Muscle of leg (tissue), 11 donors: ENCODE measurements around the gene SH2D7. TPM values are rescaled to one million over a fixed set of nuclear protein-coding genes. Genes with fewer than 3 reads are reported as not detected.

Experiments used
- DNase-seq: peaks from one replicate; pipeline ENCODE4 v3.0.0; 2013
- H3K27ac ChIP-seq: one replicate; pipeline ENCODE4 v1.5.1; 2013; ENCODE audit warnings: mild to moderate bottlenecking, low read length, control low read depth
- H3K27me3 ChIP-seq: one replicate; pipeline ENCODE4 v1.6.1; 2013; ENCODE audit warnings: low read length; ENCODE audit not compliant: control insufficient read depth, insufficient read depth
- H3K36me3 ChIP-seq: one replicate; pipeline ENCODE4 v1.6.1; 2013; ENCODE audit warnings: low read length; ENCODE audit not compliant: control insufficient read depth, insufficient read depth
- H3K4me1 ChIP-seq: one replicate; pipeline ENCODE4 v1.6.1; 2013; ENCODE audit warnings: low read length; ENCODE audit not compliant: control insufficient read depth, insufficient read depth
- H3K4me3 ChIP-seq: one replicate; pipeline ENCODE4 v1.5.1; 2013; ENCODE audit warnings: low read length, control low read depth
- H3K9me3 ChIP-seq: replicated peaks from 2 replicates; pipeline ENCODE4 v1.6.1; 2013; ENCODE audit warnings: low read depth, low read length; ENCODE audit not compliant: control insufficient read depth
- WGBS: methylation state at CpG from one replicate; pipeline ENCODE4 v1.1.5; 2013; ENCODE audit warnings: missing lambda C conversion rate; ENCODE audit not compliant: insufficient coverage; 5-methylcytosine and 5-hydroxymethylcytosine counted together
- polyA plus RNA-seq, 8 donors: library from polyadenylated mRNA; unstranded; fragments of 120-200 nt; gene quantifications; one replicate each; pipeline versions ENCODE4 v1.2.1 to v1.2.3, GENCODE V29; 2013; ENCODE audit warnings: inconsistent platforms in 1 of 8, low replicate concordance in 1 of 8; ENCODE audit not compliant: insufficient read length in 8 of 8, insufficient read depth in 1 of 8
- total RNA-seq: library from RNA; stranded (reverse); fragments of 120-200 nt; gene quantifications from one replicate; pipeline ENCODE4 v1.2.4, GENCODE V29; 2013

Gene SH2D7
- total and polyA plus RNA-seq, 9 donors: 0.06 to 0.36 (median 0.13) TPM; not detected in 1

GRCh38 chr15:78077871-78078210, 14.5 kb upstream of the SH2D7 start:
- H3K27ac ChIP-seq: no peak overlapping the region
- no peak for DNase-seq
- H3K4me1 ChIP-seq: peaks cover 24% of the 10 kb centered on the region
- H3K9me3 ChIP-seq: no peaks in the 10 kb centered on the region
- H3K36me3 ChIP-seq: no peaks in the 10 kb centered on the region
- H3K27me3 ChIP-seq: no peaks in the 10 kb centered on the region
- peak overlapping the region; percentile 42 for H3K4me3 ChIP-seq
- WGBS: no CpG with 5 or more reads among the region's 7 CpGs

- Histone ChIP-seq H3K9me3 (no peaks in the 10 kb centered on the region), H3K4me3 (no peak overlapping the region), H3K36me3 (no peaks in the 10 kb centered on the region), H3K4me1 (peaks cover 34% of the 10 kb centered on the region), H3K27me3 (no peaks in the 10 kb centered on the region), H3K27ac (no peak overlapping the region)
- WGBS: 79% methylated on average over 6 of the region's 11 CpGs
- no peak for DNase-seq
Measured at GRCh38 chr15:78079298-78080087, 12.9 kb upstream of the SH2D7 start.

GRCh38 chr15:78080088-78080460, 12.3 kb upstream of the SH2D7 start:
- Histone ChIP-seq H3K36me3 (no peaks in the 10 kb centered on the region), H3K27me3 (no peaks in the 10 kb centered on the region), H3K4me1 (peaks cover 36% of the 10 kb centered on the region), H3K4me3 (no peak overlapping the region), H3K27ac (no peak overlapping the region), H3K9me3 (no peaks in the 10 kb centered on the region)
- DNase-seq: no peak
- WGBS: 79% methylated on average over 3 of the region's 8 CpGs

- H3K4me3 ChIP-seq: no peak overlapping the region
- no peaks in the 10 kb centered on the region for H3K9me3 ChIP-seq
- DNase-seq: no peak
- H3K27me3 ChIP-seq: no peaks in the 10 kb centered on the region
- H3K4me1 ChIP-seq: peaks cover 28% of the 10 kb centered on the region
- H3K27ac ChIP-seq: no peak overlapping the region
- 49% methylated on average over 3 of the region's 5 CpGs for WGBS
- no peaks in the 10 kb centered on the region for H3K36me3 ChIP-seq
Measured at GRCh38 chr15:78082106-78082742, 10.1 kb upstream of the SH2D7 start.

- peaks cover 28% of the 10 kb centered on the region for H3K4me1 ChIP-seq
- no peak overlapping the region for H3K4me3 ChIP-seq
- no peak for DNase-seq
- H3K9me3 ChIP-seq: no peaks in the 10 kb centered on the region
- H3K36me3 ChIP-seq: no peaks in the 10 kb centered on the region
- no peak overlapping the region for H3K27ac ChIP-seq
- no peaks in the 10 kb centered on the region for H3K27me3 ChIP-seq
- WGBS: 82% methylated on average over 1 of the region's 1 CpG
Measured at GRCh38 chr15:78082743-78083110, 9.6 kb upstream of the SH2D7 start.

- DNase-seq: no peak
- no peak overlapping the region for H3K4me3 ChIP-seq
- WGBS: 85% methylated on average over 4 of the region's 4 CpGs
- H3K36me3 ChIP-seq: no peaks in the 10 kb centered on the region
- no peak overlapping the region for H3K27ac ChIP-seq
- no peaks in the 10 kb centered on the region for H3K27me3 ChIP-seq
- H3K9me3 ChIP-seq: no peaks in the 10 kb centered on the region
- H3K4me1 ChIP-seq: peaks cover 28% of the 10 kb centered on the region
Measured at GRCh38 chr15:78083186-78083585, 9.2 kb upstream of the SH2D7 start.

- H3K36me3 ChIP-seq: no peaks in the 10 kb centered on the region
- peak overlapping the region; percentile 42 for H3K27ac ChIP-seq
- no peak for DNase-seq
- H3K4me3 ChIP-seq: no peak overlapping the region
- WGBS: 76% methylated on average over 4 of the region's 6 CpGs
- peaks cover 28% of the 10 kb centered on the region for H3K4me1 ChIP-seq
- no peaks in the 10 kb centered on the region for H3K9me3 ChIP-seq
- no peaks in the 10 kb centered on the region for H3K27me3 ChIP-seq
Measured at GRCh38 chr15:78083687-78084448, 8.5 kb upstream of the SH2D7 start.

GRCh38 chr15:78084449-78084750, 8.0 kb upstream of the SH2D7 start:
- DNase-seq: peak; percentile 49
- H3K27ac ChIP-seq: peak overlapping the region; percentile 42
- H3K27me3 ChIP-seq: no peaks in the 10 kb centered on the region
- H3K4me3 ChIP-seq: no peak overlapping the region
- WGBS: 50% methylated on average over 4 of the region's 5 CpGs
- no peaks in the 10 kb centered on the region for H3K9me3 ChIP-seq
- H3K36me3 ChIP-seq: no peaks in the 10 kb centered on the region
- H3K4me1 ChIP-seq: peaks cover 28% of the 10 kb centered on the region

GRCh38 chr15:78085928-78086327, 6.4 kb upstream of the SH2D7 start:
- DNase-seq: peak; percentile 96
- no peak overlapping the region for H3K4me3 ChIP-seq
- peaks cover 2% of the 10 kb centered on the region for H3K27me3 ChIP-seq
- H3K9me3 ChIP-seq: no peaks in the 10 kb centered on the region
- peaks cover 28% of the 10 kb centered on the region for H3K4me1 ChIP-seq
- peak overlapping the region; percentile 84 for H3K27ac ChIP-seq
- no peaks in the 10 kb centered on the region for H3K36me3 ChIP-seq
- WGBS: no CpG with 5 or more reads among the region's 1 CpG

GRCh38 chr15:78087951-78088772, 4.2 kb upstream of the SH2D7 start:
- no peaks in the 10 kb centered on the region for H3K36me3 ChIP-seq
- H3K9me3 ChIP-seq: no peaks in the 10 kb centered on the region
- H3K27me3 ChIP-seq: peaks cover 2% of the 10 kb centered on the region
- no peak overlapping the region for H3K27ac ChIP-seq
- 87% methylated on average over 12 of the region's 12 CpGs for WGBS
- DNase-seq: no peak
- H3K4me1 ChIP-seq: peaks cover 36% of the 10 kb centered on the region
- no peak overlapping the region for H3K4me3 ChIP-seq
